ENCODE data around the gene RELN.
"Not testable (repeated sequence)": the region's sequence is repeated elsewhere in the genome, so short reads cannot be mapped to it uniquely, and the experiment has no call there.

RELN gene

GRCh38 chr7:103833401-103833800 is 156.1 kb downstream of the RELN start:
- no peak for DNase-seq (ENCODE audit: low read depth)

DNA sequence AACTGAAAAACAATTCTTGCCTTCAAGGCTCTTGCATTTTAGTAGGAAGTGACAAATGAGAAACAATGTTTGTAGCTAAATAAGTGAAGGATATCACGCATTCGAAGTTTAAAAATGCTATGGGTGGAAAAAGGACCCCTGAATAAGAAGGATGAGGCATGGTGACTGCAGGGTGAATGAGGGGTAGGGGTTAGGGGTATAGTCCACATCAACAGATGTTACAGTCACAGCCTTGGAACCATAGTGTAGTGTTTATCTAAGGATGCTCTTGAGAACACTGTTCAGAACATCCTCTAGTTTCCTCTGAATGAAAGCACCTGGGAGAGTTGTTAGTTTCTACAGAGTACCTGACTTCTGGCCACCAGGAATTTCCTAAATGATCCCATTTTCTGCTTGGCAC is 157.0 kb downstream of the RELN start:
- DNase-seq (ENCODE audit: low read depth) = no peak

DNA sequence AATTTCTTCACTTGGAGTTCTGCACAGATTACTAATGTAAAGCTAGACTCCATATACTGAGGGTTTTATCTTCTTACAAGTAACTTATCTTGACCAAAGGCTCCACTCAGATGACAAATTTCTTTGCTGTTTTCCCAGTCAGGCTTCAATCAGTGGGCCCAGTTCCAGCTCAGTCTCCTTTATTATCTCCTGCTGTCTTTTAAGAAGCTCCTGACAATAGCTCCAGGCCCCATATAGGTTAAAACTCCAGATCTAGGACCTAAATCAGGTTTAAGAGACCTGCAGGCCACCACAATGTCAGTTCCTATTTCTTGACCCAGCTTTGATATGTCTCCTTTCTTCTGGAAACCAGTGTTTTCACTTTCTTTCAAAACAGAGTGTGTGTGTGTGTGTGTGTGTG is 165.2 kb downstream of the RELN start:
- no peak for DNase-seq (ENCODE audit: low read depth)

DNA sequence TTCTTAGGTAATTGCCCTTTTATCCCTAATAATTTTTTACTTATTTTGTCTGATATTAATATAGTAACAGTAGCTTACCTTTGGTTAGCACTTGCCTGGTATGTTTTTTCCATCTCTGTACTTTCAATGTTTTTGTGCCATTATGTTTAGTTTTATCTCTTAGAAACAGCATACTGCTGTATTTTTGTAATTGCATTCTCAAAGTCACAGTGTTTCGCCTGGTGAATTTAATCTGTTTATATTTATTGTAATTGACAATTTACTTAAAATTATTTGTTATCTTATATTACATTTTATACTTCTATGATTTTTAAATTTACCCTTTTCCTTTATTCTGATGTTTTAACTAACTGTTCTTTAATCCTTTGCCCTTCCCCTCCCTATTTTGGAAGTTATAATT is 166.4 kb downstream of the RELN start:
- no peak for DNase-seq (ENCODE audit: low read depth)

GRCh38 chr7:103821092-103821491 is 168.4 kb downstream of the RELN start:
- DNase-seq (ENCODE audit: low read depth) = no peak

DNA sequence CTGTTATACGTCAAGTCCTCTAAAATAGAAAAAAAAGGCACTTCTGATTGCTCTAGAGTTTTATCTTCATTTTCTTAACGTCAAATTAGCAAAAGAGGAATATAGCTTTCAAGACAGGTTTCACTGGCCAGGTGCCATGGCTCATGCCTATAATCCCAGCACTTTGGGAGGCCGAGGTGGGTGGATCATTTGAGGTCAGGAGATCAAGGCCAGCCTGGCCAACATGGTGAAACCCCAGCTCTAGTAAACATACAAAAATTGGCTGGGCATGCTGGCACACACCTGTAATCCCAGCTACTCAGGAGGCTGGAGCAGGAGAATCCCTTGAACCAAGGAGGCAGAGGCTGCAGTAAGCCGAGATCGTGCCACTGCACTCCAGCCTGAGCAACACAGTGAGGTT is 173.5 kb downstream of the RELN start:
- DNase-seq (ENCODE audit: low read depth) = not testable (repeated sequence)

GRCh38 chr7:103813970-103814369 is 175.5 kb downstream of the RELN start:
- no peak for DNase-seq (ENCODE audit: low read depth)

GRCh38 chr7:103811997-103812396 is 177.5 kb downstream of the RELN start:
- DNase-seq (ENCODE audit: low read depth) = no peak

- no peak for DNase-seq (ENCODE audit: low read depth)
These were observed 178.2 kb downstream of the RELN start for GRCh38 chr7:103811290-103811689.

GRCh38 chr7:103810112-103810744 is 179.2 kb downstream of the RELN start:
- no peak for DNase-seq (ENCODE audit: low read depth)

DNA sequence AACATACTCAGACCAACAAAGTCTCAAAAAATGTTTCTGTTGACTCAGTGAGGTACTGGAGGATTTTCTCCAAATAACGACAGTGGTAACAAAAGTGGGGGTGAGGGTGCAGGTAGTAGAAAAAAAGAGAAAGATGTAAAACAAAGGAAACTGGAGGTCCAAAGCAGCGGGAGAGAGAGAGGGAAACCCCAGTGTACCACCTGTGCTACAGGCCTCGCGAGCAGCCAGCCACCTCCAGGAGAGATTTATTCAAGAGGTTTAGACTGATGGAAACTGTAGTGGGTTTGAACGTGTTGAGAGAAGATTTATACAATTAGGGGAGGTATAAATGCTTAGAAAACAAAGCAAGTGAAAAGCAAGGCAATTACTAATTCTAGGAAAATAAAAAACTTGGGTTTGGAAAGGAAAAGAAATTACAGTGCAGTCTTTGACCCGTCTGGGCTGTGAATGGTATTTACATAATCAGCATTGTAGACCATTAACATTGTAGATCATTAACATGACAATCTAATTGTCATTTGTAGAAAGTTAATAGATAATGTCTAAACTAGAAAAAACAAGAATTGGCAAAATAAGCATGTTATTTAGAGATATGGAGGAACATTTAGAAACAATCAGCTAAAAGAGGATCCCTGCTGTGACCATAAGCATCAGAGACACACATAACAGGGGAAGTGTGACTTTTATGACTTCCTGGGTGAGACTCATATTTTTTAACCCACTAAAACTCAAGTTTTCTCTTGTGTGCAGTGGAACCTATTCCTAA is 180.0 kb downstream of the RELN start:
- no peak for DNase-seq (ENCODE audit: low read depth)

- no peak for DNase-seq (ENCODE audit: low read depth)
These were observed 184.1 kb downstream of the RELN start for GRCh38 chr7:103805346-103805745.

DNA sequence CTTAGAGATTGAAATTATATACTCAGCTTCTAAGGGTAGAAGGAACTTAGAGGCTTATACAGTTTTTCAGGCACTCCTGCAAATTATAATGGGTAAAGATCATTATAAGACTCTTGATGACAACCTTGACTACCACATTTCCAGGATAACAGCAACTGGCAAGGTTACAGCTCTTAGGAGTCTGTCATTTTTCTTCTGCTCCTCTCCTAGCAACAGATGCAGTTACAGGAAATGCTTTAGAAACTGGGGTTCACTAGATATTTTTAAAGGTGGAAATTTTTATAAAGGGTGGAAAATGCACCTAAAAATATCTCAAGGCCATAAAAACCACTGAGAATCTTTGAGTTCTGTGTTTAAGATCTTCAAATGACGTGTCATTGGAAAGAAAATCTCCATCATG is 185.8 kb downstream of the RELN start:
- DNase-seq (ENCODE audit: low read depth) = no peak

GRCh38 chr7:103799298-103799697 is 190.2 kb downstream of the RELN start:
- DNase-seq (ENCODE audit: low read depth) = no peak

DNA sequence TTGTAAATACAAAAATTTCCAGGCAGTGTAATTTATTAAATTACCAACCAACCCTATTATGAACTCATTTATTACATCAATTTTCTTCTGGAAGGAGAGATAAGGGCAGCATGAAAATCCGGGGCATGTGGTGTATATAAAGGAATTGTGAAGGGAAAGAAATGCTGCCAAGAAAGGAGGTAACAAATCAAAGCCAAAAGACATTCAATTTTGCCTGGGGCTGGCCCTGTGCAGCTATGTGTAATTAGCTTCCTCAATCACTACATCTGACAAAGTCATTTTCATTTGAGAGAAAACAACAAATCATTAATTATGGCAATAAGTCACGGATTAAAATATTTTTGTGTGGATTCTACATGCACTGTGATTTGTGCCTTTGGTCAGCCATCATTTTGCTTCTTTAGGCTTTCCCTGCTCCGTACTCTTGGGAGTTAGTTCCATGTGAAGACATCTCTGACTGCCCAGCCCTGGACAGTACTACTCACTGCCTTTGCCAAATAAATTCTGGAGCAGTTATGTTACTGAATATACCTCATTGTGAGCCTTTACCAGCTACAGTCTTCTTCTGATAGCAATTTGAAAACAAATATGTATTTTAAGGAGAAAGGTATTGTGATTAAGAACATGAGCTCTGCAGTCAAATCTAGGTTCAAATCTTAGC is 191.7 kb downstream of the RELN start:
- DNase-seq (ENCODE audit: low read depth) = no peak

- no peak for DNase-seq (ENCODE audit: low read depth)
These were observed 193.0 kb downstream of the RELN start for GRCh38 chr7:103796327-103796962.

DNA sequence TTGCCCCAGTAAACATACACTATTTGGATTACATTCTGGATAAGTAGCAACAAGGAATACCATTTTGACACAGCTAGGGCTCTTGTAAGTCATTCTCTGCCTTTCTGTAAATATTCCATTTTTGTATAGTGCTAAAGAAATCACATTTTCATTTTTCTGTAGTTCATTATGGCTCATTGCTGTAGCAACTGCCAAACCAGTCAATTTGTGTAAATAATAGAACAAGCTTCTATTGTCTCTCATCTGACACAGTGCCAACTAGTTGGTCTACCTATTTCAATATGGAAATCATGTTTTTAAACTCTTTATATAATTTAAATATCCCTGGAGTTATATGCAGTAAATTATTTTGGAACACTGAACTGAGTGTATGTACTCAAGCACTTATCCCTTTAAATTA is 193.7 kb downstream of the RELN start:
- DNase-seq (ENCODE audit: low read depth) = no peak

DNA sequence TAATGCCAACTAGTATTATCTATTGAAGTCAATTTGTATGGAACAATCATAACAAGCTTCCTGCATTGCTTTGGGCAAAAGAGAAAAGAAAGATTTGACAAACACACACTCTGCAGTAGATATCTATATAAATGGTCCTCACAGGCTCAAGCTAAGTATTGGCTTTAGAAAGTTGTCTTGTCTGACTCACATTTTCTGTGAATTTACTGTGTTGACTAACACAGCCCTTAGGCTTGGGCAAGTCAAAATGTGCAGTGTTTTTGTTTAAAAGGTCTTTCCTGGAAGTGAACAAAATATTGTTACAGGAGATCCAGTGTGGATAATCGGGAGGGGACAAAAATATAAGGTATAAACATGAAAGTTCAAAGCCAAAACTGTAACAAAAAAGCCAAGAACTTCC is 194.4 kb downstream of the RELN start:
- no peak for DNase-seq (ENCODE audit: low read depth)

DNA sequence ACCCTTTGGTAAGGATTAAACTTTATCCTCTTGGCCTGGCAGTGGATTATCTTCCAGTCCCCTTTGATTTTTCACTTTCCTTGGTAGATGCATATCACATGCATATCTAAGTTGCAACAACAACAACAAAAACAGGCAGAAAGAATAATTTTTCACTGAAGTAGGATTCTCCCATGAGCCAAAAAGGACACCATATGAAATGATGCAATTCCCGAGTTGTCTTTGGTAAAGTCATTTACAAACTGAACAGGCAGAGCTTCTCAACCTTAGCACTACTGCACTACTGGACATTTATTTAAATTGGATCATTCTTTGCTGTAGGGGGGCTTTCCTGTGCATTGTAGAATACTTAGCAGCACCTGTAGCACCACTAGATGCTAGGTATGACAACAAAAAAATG is 195.0 kb downstream of the RELN start:
- DNase-seq (ENCODE audit: low read depth) = no peak

DNA sequence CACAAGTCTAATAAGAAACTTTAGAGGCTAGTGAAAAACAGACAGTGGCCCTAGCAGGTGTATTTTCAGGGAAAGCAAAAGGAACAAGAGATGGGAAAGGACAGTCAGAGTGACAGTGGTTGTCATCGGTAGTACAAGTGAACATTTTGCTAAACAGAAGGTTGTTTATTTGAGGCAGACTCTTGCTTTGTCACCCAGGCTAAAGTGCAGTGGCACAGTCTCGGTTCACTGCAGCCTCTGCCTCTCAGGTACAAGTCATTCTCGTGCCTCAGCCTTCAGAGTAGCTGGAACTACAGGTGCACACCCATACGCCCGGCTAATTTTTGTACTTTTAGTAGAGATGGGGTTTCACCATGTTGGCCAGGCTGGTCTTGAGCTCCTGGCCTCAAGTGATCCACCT is 195.8 kb downstream of the RELN start:
- DNase-seq (ENCODE audit: low read depth) = no peak

- DNase-seq (ENCODE audit: low read depth) = no peak
These were observed 197.6 kb downstream of the RELN start for GRCh38 chr7:103791894-103792293.

DNA sequence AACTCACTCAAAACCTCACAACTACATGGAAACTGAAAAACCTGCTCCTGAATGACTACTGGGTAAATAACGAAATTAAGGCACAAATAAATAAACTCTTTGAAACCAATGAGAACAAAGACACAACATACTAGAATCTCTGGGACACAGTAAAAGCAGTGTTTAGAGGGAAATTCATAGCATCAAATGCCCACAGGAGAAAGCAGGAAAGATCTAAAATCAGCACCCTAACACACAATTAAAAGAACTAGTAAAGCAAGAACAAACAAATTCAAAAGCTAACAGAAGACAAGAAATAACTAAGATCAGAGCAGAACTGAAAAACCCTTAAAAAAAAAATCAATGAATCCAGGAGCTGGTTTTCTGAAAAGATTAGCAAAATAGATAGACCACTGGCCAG is 202.4 kb downstream of the RELN start:
- DNase-seq (ENCODE audit: low read depth) = not testable (repeated sequence)

All from activated T-helper 1 cell treated with Interleukin-2 at 50 U/mL for 16 hours (primary cell).